HG03469 (cell line): Measurements from ENCODE around the gene GNB1.

Source experiments
- ATAC-seq: cut with Tn5 transposase; IDR thresholded peaks from one replicate; pipeline ENCODE4 v1.9.1; 2021; ENCODE audit warnings: mild to moderate bottlenecking, moderate library complexity, moderate number of reproducible peaks; ENCODE audit not compliant: unreplicated experiment

GNB1 gene

DNA sequence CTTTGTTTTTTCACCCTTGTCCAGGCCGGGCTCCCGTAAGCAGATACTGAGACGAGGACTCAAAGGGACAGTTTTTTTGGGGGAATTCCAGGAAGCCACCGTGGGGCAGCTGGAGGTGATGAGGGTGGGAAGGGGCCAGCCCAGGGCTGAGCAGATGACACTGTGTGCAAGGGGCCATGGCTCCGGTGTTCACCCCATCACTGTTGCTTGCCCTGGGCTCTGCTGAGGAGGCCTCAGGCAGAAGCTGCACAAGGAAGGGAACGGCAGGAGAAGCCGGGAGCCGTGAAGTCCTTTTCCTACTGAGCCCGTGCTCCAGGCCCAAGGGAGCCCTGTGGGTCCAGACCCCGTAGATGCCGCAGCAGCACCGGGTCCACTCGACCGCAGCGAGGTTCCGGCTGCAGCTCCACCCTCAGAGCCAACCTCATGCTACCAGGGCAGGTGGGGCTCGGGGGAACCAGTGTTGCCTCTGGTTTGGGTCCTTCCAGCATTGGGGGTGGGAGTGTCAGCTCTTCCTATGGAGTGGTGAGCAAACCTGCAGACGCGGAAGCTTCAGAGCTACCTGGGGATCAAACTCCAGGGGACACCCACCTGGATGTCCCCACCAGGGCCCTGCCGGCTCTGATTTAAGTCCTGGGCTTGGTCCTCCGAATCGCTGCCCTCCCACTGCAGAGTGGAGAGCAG lies 19.9 kb upstream of the GNB1 start:
- no peak for ATAC-seq

DNA sequence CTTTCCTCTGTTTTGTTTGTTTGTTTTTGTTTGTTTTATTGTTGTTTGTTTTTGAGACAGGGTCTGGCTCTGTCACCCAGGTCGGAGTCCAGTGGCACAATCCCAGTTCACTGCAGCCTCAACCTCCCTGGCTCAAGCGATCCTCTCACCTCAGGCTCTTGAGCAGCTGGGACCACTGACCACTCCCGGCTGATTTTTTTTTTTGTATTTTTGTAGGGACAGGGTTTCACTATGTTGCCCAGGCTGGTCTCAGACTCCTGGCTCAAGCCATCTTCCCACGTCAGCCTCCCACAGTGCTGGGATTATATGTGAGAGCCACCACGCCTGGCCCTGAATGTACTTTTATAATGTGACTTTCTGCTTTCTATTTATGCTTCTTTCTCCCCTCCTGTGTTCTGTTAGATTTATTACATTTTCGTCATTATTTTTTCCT lies 19.2 kb upstream of the GNB1 start:
- ATAC-seq = no peak

DNA sequence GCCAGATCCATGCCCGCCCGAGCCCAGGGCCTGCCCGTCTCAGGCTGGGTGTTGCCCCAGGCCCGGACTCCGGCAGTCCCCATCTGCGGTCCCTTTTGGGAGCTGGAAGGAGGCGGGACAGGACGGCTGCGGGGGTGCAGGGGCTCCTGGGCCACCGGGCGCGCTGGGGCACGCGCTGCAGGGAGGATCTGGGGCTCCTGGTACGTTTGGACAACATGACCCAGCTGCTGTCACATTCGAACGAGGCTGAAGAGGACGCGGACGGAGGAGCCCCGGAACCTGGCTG lies 17.6 kb upstream of the GNB1 start:
- ATAC-seq = no peak

DNA sequence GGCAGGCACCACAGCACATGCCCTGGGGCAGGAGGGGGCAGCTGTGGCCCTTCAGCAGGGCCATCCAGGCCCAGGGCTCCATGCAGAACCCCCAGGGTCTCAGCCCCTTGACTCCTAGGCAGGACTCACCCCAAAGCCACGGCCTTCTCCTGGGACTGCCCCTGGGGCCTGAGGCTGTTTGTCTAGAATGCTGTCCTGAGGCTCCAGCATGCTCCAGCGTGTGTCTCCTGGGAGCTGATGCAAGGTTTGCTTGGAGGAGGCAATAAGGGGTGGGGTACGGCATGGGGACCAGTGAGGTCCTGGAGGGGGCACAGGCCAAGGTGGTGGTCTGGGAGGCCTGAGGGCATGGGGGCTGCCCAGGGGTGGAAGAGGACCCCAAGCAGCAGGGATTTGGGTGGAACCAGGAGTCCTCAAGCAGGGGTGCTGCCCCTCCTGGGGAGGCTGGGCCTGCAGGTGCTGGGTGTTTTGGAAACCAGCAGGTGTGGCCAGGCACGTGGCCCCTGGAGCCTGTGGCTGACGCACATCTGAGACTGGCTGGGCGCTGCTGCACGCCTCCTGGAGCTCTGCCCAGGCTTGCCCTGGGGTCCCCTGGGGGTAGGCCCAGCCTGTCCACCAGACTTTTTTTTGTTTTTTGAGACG lies 16.3 kb upstream of the GNB1 start:
- ATAC-seq = no peak

DNA sequence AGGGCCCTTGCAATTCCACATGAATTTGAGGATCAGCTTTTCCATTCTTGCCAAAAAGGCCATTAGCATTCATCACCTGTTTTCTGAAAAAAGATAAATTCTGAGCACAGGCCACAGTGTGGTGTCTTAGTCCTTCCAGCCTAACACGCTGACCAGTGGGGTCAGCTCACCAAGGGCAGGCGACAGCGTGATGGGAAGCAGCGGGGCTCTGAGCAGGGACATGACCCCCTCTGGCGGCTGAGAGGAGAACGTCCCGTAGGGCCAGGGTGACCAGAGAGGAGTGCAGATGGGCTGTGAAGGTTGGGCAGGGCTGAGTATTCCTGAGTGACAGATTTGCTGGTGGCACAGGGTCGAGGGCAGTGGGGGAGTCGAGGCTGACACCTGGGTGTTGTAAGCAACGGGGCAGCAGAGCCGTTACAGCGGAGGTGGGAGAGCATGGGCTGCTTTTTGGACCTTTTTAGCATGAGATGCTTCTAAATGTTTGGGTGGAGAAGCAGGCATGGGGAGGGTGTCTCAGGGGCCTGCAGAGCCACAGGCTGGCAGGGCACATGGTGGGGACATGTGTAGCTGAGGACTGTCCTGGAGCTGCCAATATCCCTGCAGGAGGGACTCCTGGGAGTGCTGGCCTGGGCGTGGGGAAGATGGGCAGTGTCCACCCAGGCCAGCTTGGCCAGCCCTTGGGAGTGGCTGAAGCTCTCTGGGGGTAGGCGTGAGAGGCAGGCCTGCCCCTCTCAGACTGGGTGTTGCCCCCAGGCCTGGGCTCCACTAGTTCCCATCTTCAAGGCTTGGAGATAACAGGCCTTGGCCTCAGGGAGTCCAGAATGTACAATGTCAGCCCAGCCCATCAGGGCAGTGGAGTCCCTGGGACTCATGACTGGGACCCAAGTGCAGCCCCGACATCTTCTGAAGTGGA lies 15.6 kb upstream of the GNB1 start:
- no peak for ATAC-seq

DNA sequence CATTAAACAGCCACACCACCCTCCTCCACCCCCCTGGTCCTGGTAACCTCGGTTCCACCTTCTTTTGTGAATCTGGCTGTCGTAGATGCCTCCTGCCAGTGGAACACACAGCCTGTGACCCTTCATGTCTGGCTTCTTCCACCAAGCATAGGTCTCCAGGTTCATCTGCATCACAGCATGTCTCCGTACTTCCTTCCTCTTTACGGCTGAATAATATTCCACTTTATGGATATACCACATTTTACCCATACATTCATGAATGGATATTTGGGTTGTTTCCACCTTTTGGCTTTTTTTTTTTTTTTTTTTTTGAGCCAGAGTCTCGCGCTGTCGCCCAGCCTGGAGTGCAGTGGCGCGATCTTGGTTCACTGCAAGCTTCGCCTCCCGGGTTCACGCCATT lies 12.3 kb upstream of the GNB1 start:
- ATAC-seq = no peak

DNA sequence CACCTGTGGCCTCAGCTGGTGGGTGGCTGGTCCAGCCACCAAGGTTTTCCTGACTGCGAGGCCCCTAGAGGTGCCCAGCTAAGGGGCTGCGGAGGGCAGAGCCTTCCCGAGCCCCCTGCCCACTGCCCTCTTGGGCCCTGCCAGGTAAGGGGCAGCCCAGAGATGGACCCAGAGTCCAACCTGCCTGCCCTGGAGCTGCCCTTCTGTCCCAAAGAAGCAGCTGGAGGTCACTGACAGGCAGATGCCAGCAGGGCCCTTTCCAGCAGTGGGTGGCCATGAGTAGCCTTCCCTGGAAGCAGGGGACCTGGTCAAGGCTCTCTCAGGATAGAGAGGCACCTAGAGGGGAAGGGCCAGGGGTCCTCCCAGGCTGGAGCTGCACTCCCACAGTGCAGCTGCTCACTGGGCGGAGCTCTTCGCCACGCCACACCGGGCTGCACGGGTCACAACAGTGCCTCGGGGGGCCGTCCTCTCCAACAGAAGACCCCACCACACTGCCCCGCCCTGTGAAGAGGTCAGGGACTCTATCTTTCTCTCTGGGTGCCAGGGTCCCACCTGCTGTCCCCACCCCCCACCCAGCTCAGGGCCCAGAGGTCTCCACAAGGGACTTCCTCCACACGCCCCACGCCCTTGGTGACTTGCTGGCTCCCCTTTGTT lies 10.9 kb upstream of the GNB1 start:
- no peak for ATAC-seq

DNA sequence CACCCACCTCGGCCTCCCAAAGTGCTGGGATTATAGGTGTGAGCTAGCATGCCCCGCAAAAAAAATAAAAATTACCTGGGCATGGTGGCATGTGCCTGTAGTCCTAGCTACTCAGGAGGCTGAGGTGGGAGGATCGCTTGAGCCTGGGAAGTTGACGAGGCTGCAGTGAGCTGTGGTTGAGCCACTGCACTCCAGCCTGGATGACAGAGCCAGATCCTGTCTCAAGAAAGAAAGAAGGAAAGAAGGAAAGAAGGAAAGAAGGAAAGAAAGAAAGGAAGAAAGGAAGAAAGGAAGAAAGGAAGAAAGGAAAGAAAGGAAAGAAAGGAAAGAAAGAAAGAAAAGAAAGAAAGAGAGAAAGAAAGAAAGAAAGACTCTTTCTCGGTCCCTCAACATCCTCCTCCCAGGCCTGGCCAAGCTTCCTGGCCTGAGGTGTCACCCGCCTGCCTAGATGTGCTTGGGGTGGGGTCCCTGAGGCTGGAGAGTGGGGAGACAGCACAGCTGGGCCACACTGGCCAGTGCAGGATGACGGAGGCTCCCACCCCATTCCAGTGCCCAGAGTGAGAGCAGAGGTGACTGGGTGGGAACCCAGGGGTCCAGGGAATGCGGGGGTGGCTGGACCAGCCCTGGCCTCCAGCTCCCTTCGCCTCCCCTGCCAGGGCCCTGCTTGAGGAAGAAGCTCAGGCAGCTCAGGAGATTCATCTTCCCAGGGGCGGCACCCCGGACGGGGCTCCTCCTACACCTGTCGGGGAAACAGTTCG lies 10.2 kb upstream of the GNB1 start:
- no peak for ATAC-seq

DNA sequence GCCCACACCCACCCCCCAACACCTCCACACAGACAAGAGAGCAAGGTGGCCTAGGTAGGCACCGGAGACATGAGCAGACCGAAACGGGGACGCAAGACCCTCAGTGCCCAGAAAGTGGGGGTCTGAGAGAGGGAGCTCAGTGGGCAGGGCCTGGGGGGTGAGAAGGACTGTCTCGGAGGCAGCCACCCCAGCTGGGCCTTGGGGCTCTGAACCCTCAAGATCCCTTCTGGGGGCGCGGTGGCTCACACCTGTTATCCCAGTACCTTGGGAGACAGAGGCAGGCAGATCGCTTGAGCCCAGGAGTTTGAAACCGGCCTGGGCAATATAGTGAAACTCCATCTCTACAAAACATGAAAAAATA lies 9.1 kb upstream of the GNB1 start:
- ATAC-seq = no peak

DNA sequence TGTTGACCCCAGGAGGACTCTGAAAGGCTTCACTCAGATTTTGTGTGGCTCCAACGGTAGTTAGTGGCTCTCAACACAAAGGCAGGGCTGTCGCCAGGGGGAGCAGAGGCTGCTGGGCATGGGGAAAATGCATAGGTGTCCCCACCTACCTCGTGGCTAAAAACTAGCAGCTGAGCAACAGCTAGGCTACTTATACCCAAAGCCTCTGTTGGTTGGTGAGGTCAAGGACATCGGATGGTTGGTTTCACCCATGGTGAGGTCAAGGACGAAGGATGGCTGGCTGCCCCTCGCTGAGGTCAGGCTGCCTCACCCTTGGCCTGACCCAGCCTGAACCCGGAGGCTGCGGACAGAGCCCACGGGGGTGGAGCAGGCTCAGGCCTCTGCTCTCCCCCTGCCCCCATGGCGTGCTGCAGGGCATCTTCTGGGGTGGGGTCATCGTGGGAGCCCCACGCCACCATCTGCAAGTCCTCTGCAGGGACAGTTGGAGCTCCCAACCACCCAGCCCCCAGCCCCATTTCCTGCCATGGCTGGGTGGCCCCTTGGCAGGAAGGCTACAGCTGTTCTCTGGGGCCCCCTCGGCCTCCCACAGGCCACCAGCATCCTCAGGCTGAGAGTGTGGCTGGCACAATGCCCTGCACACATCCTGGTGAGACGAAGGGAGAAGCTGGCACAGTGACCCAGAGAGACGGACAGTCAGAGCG lies 8.5 kb upstream of the GNB1 start:
- ATAC-seq = no peak

DNA sequence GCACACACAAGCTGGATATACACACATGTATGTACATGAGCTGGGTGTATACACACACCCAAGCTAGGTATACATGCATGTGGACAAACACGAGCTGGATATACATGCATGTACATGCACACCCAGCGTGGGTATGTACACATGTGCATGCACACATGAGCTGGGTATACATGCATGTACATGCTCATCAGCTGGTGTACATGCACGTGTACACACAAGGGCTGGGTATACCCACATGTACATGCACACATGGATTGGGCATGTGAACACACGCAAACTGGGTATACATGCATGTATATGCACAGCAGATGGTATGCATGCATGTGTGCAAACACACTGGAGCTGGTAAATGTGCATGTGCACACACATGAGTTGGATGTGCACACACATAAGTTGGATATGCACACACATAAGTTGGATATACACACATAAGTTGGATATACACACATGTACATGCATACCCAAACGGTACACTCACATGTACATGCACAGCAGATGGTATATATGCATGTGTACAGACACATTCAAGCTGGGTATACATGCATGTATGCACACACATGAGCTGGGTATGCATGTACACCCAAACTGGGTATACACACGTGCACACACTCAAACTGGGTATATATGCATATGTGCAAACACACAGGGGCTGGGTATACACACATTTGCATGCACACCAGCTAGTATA lies 7.5 kb upstream of the GNB1 start:
- ATAC-seq = no peak

DNA sequence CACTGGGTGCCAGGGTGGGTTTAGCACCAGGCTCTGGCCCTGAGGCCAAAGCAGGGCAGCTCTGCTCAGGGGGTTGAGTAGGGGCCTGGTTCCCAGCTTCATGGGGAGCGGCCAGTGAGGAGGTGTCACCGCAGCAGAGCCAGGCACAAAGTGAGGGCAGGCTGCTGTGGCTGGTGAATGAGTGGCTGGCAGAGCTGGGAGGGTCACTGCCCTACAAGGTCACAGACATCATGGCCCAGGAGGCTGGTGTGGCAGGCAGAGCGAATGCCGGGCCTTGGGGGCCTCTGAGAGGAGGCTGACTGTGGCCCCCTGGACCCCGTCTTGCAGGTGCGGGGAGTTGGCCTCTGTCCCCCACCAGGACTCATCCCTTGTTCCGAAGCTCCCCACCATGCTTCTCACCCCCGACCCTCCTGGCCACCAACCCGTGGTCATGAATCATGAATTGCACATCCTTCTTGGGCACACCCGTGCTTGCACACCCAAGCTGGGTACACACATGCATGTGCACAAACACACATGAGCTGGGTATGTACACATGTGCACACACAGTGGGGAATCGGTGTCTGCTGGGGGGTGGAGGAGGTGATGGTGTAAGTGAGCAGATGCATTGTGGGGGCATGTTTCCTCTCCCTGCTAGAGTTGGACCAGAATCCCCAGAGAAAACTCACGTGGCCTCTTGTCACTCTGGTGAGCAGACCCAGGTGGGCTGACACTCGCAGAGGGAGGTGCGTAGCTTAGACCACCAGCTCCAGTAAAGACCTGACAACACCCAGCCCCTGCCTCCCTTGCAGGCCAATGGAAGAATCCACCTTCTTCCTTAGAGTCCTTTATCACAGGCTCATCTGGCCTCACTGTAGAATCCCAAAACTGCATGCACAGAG lies 4.8 kb upstream of the GNB1 start:
- ATAC-seq = no peak

DNA sequence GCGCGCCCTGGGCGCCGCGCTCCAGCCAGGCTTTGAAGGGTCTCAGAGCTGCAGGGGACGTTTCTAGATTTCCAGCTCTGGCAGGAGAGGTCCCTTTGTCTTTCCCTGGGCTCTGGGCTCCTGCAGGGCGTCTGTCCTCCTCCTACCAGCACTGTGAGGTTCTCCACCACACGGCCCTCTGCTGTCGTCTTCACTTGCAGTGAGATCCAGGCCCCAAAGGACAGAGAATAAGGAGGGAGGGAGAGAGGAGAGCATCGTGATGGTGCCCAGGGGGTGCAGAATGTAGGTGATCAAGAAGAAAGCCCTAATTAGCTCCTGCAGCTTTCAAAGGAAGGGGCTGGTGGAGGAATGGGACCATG lies 4.2 kb upstream of the GNB1 start:
- ATAC-seq = no peak

DNA sequence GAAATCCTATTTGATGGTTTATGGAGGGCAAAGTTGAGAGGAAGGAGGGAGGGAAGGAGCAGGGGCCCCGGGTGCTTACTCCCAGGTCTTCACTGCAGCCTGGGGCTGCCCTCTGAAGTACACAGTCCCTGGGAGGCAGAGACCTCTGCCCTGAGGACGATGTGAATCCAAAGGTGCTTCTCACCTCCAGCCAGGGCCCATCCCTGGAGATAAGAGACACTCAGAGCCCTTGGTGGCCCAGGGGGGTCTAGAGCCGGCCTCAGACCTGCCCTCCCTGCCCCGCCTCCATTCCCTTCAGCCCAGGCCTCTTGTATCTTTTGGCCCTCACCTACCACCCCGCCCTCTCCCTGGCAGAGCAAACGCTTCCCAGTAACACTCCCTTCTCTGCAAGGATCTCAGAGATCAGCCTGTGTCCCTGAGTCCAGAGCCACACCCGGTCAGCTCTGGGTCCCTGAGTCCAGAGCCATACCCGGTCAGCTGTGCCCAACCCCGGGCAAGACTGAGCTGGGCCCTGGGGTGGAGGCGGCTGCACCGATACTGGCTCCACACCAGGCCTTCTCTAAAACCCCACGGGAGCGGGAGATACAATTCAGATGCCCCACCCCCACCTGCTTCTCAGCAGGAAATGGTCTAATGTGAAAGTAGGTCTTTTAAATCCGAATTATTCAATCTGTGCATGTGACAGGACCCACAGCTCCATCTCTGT lies 3.6 kb upstream of the GNB1 start:
- no peak for ATAC-seq

DNA sequence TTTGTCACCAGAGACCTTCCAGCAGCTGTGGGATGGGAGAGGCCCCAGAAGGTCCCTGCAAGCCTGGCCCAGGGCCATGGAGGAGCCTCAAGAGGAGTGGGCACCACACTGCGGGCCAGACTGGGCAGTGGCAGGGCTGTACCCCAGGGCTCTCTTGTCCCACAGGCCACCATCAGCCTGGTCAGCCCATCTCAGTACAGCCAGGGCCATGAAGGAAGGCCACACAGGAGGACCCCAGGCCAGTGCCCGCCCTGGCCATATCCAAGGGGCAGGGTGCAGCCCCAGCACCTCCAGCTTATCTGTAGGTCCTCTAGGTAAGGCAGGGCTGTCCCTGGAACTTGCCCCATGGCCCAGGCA lies 3.1 kb upstream of the GNB1 start:
- ATAC-seq = no peak

DNA sequence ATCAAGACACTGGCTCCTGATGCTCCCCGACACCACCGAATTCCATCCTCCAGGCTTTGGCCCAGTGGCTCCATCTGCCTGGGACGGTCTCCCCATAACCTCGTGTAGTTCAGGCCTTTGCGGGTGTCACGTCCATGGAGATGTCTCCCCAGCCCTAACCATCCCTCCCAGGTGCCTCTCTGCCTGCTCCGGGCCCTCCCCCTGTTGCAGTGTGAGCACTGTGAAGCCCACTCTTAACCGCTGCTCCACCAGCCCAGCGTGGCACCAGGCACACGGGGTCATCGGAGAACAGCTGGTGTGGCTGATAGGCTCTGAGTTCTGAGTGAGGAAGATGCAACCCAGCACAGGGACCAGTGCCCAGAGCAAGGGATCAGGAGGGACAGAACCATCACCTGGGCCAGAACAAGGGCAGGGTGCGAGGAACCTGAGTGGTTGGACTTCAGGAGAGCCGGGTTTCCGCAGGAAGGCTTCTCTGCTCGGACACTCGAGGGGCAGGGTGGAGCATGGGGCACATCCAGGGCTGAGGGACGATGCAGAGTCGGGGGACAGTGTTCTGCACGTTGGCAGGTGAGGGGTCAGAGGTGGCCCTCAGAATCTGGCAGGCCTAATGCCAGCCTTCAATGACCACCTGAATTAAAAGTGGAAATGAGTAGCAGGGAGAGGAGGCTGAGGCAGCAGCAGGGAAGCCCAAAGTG lies 2.6 kb upstream of the GNB1 start:
- no peak for ATAC-seq

DNA sequence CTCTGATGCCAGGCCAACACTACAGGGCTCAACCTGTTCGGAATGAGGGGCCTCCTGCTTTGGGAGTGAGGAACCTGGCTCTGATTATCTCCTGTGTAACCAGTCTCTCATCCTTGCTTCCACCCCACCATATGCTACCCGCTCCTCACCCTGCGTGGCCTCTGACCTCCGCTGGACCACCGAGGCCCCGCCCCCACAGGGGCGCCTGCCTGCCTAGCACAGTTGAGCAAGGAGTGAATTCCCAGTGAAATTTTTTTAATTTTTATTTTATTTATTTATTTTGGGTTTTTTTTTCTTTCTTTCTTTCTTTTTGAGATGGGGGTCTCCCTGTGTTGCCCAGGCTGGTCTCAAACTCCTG lies 1.9 kb upstream of the GNB1 start:
- ATAC-seq = no peak
